Heart right ventricle (tissue), 16 donors: ENCODE results near the gene ELOB. TPM values are rescaled to one million over a fixed set of nuclear protein-coding genes. Genes with fewer than 3 reads are reported as not detected.

ENCODE experiments used
- ATAC-seq, 8 donors: fragments of 200-7000 bp; cut with Tn5 transposase; one replicate each; pipeline ENCODE4 v1.9.1; 2020; ENCODE audit warnings: mild to moderate bottlenecking in 8 of 8, moderate library complexity in 8 of 8, moderate number of reproducible peaks in 1 of 8
- DNase-seq, 2 donors: peaks; one replicate each; pipeline ENCODE4 v3.0.0-alpha.2; 2020
- H3K27ac ChIP-seq, 10 donors: fragments of 200-600 bp; sonication (generic) in 2 of 10; one replicate each; pipeline versions ENCODE4 v1.5.0 to v1.8.0; 2020 to 2022; ENCODE audit warnings: mild to moderate bottlenecking in 3 of 10
- H3K27me3 ChIP-seq, 7 donors: fragments of 200-600 bp; one replicate each; pipeline ENCODE4 v1.8.0; 2021 to 2022; ENCODE audit warnings: mild to moderate bottlenecking in 2 of 7
- H3K36me3 ChIP-seq, 9 donors: fragments of 200-600 bp; sonication (generic) in 1 of 9; one replicate each; pipeline versions ENCODE4 v1.5.0 to v1.8.0; 2020 to 2022; ENCODE audit warnings: mild to moderate bottlenecking in 2 of 9
- H3K4me1 ChIP-seq, 9 donors: fragments of 200-600 bp; sonication (generic) in 1 of 9; one replicate each; pipeline versions ENCODE4 v1.5.0 to v1.8.0; 2020 to 2022; ENCODE audit warnings: mild to moderate bottlenecking in 4 of 9
- H3K4me3 ChIP-seq, 10 donors: fragments of 200-600 bp; sonication (generic) in 2 of 10; one replicate each; pipeline versions ENCODE4 v1.5.0 to v1.8.0; 2020 to 2022; ENCODE audit warnings: mild to moderate bottlenecking in 7 of 10, moderate library complexity in 2 of 10
- H3K9me3 ChIP-seq, 11 donors: fragments of 200-600 bp in 10 of 11; sonication (generic) in 2 of 11; one replicate each; pipeline versions ENCODE4 v1.5.0 to v1.8.0; 2013 to 2022; ENCODE audit warnings: mild to moderate bottlenecking in 2 of 11, control low read depth in 1 of 11, moderate library complexity in 1 of 11
- WGBS, 2 donors: extraction: QIAGEN DNeasy Blood & Tissue Kit; methylation state at CpG; one replicate each; pipeline ENCODE4 v1.1.7; 2013; ENCODE audit warnings: inconsistent platforms in 1 of 2; 5-methylcytosine and 5-hydroxymethylcytosine counted together
- intact Hi-C, 10 donors: fragments of 100-400 bp; cut with DNase I; formaldehyde crosslinking; loops; one replicate each; pipeline versions ENCODE4 v1.11.1 to v1.14.2; 2022
- polyA plus RNA-seq, 2 donors: library from polyadenylated mRNA; stranded (reverse); fragments of 200-250 nt; gene quantifications; one replicate each; pipeline ENCODE4 v1.2.3, GENCODE V29; 2013
- total RNA-seq, 10 donors: library from RNA; stranded (reverse); fragmentation: NEBNext Ultra II Directional in 3 of 10; extraction: Animal tissue kit (Norgen Biotek cat#: 25700) in 3 of 10; gene quantifications; one replicate each; pipeline versions ENCODE4 v1.2.1 to v1.2.4, GENCODE V29; 2021 to 2023
- TF ChIP-seq, protein P1 (sequence below), 9 donors: fragments of 200-600 bp; sonication (generic) in 2 of 9; IDR thresholded peaks; one replicate each; pipeline versions ENCODE4 v1.5.0 to v1.8.0; 2021 to 2022; ENCODE audit warnings: antibody characterized with exemption in 9 of 9, mild to moderate bottlenecking in 5 of 9, moderate library complexity in 1 of 9
- donor health status: Arrhythmogenic right ventricular cardiomyopathy.
- donor health status: ischemic (EF 13 %, LVEDD 7.1; RV severe dilation, severe dysfunction).
- donor health status: healthy with polysubstance abuse.
- donor health status: DM: no; HTN: yes; CAD: no.
- donor health status: DM: no; HTN: no; CAD: no.
- donor health status: ischemic (EF 25% LVEDD 6.9; RV normal size, moderate dysfunction).
- donor health status: ischemic (EF 25% LVEDD 5.7; RV mildly dilated, moderate dysfunction).
- donor health status: healthy.
- donor health status: DM: yes; HTN: yes; CAD: no.
- donor health status: Ischemic cardiomyopathy.
- donor health status: ischemic (EF 35%, LVEDD 5.7; RV mildly dilated, moderate dysfunction).
- donor health status: nonischemic (EF 11% LVEDD 7.7; RV severe dilation, severe dysfunction).
- donor health status: DM: yes; HTN: yes; CAD: no.
- donor health status: PGD.
- donor health status: ischemic (EF 29% LVEDD 5.4; RV normal size, mild dysfunction).
- donor health status: nonischemic (EF 23%, LVEDD 6.1; RV moderate dilation, normal function).

The ELOB gene
- total and polyA plus RNA-seq, 12 donors = 248 to 1,196 (median 332) TPM

DNA sequence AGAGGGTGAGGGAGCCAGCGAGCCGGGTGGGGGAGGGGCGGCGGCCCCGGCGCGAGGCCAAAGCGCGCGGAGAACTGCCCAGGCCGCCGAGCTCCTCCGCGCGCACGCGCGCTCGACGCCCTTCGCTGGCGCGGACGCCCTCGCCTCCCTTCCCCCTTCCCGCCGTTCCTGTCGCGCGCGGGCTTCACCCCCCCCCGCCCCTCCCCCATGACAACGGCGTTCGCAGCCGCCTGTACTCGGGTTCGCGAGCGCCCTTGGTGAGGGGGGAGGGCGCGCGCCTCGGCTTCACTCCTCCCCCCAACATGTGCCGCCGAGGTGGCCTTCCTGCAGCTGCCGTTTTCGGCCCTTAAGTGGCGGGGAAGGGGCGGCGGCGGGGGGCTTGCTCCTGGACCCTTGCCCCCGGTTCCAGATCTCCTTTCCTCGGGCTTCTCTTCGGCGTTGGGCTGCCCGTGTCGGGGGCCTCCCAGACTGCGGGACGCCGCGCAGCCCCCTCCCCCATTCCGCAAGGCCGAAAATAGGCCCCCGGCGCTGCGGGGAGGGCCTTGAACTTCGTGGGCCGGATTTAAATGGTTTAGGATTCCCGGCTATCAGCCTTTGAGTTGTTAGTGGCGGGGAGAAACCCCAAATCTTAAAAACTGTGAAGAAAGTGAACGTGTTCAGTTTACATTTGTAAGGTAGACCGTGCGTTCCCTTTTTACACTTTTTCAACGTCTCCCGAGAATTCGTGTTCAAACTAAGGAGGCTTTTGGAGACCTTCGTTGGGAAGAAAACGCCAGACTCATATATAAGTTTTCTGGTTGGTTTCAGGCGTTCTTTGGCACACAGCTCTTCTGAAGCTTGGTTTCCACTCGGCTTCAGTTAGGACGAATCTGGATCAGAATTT is 24.0 kb downstream of the ELOB start:
- ATAC-seq (peak; percentile 63 to 89 (median 82)), DNase-seq (peak; percentile 86 to 88)
- TF ChIP-seq, protein P1, sequence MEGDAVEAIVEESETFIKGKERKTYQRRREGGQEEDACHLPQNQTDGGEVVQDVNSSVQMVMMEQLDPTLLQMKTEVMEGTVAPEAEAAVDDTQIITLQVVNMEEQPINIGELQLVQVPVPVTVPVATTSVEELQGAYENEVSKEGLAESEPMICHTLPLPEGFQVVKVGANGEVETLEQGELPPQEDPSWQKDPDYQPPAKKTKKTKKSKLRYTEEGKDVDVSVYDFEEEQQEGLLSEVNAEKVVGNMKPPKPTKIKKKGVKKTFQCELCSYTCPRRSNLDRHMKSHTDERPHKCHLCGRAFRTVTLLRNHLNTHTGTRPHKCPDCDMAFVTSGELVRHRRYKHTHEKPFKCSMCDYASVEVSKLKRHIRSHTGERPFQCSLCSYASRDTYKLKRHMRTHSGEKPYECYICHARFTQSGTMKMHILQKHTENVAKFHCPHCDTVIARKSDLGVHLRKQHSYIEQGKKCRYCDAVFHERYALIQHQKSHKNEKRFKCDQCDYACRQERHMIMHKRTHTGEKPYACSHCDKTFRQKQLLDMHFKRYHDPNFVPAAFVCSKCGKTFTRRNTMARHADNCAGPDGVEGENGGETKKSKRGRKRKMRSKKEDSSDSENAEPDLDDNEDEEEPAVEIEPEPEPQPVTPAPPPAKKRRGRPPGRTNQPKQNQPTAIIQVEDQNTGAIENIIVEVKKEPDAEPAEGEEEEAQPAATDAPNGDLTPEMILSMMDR (IDR thresholded peaks at IDR 0.05) = no peak
- Histone ChIP-seq H3K4me1 (peaks cover 13 to 57% (median 48%) of the 10 kb centered on the region in 9 donors), H3K27me3 (no peaks in the 10 kb centered on the region), H3K4me3 (peak overlapping the region; percentile 68 to 94 (median 82)), H3K27ac (peak overlapping the region; percentile 94 to 100 (median 100)), H3K9me3 (peaks cover 0 to 5% (median 0%) of the 10 kb centered on the region in 11 donors), H3K36me3 (peaks cover 0 to 20% (median 11%) of the 10 kb centered on the region in 9 donors)
- 1% methylated on average over 51 to 78 of the region's 82 CpGs for WGBS, 2 donors
- intact Hi-C loops = loop anchor here in 4 of 10 donors (1.0 to 2.0 kb wide), 4 partner anchors 23 to 32 kb away; partner anchors contain the start of gene ELOB (in 3 of the 4)

DNA sequence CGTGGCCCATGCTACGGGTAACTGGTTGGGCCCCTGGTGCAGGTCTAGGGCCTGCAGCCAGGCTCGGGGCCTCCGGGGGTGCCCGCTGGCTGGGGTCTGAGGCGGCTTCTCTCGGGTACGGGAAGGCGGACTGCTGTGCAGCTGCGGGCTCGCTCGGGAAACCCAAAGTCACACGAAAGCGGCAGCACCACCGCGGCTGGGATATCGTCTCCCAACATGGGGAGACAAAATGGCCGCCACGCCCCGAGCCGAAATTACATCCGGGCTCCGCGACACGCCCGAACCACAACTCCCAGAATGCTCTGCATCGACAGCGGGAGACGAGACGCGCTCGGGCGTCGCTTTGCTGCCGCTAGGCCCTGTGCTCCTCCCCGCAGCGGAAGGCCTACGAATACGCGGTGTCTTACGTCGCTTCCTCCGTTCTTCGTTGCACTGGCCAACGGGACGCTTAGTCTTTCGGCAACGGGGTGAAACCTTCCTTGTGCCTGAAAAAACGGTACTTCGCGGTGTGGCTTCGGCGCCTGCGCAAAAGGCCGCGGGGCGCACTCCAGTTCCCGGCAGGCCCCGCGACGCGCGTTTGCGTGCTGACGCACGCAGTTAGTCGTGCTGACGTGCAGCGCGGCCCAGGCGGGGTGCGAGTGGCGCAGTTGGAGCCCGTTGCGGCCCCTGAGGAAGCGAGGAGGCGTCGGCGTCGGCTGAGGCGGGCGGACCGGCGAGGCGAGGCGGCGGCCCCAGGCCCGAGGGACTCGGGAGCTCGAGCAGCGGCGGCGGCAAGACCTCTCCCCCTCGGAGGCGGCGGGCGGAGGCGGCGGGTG is 24.8 kb downstream of the ELOB start, which contains the start of gene SRRM2:
Gene SRRM2 (plus strand): TSS at position 604 of the 815 bp plus-strand sequence. CDS start 3,727 bp downstream, outside the sequence.
- intact Hi-C loops = loop anchor here in 3 of 10 donors (1.0 to 2.0 kb wide), 3 partner anchors 25 to 31 kb away; partner anchors contain the start of gene ELOB (in 2 of the 3)
- H3K9me3 ChIP-seq = peaks cover 0 to 5% (median 0%) of the 10 kb centered on the region in 11 donors
- ATAC-seq = peak; percentile 94 to 97 (median 96)
- H3K4me1 ChIP-seq = peaks cover 12 to 49% (median 44%) of the 10 kb centered on the region in 9 donors
- peak within 1 kb of the TSS; percentile 68 to 94 (median 82) for H3K4me3 ChIP-seq
- no peaks in the 10 kb centered on the region for H3K27me3 ChIP-seq
- H3K36me3 ChIP-seq = peaks cover 0 to 12% (median 3%) of the 10 kb centered on the region in 9 donors
- peak within 1 kb of the TSS; percentile 94 to 100 (median 100) for H3K27ac ChIP-seq
- WGBS, 2 donors = 1% methylated on average over 93 to 94 of the region's 99 CpGs
- peak; percentile 94 to 96 for DNase-seq
- TF ChIP-seq, protein P1 (IDR thresholded peaks at IDR 0.05) = peak in 2 of 9 donors; percentile 10 to 23

DNA sequence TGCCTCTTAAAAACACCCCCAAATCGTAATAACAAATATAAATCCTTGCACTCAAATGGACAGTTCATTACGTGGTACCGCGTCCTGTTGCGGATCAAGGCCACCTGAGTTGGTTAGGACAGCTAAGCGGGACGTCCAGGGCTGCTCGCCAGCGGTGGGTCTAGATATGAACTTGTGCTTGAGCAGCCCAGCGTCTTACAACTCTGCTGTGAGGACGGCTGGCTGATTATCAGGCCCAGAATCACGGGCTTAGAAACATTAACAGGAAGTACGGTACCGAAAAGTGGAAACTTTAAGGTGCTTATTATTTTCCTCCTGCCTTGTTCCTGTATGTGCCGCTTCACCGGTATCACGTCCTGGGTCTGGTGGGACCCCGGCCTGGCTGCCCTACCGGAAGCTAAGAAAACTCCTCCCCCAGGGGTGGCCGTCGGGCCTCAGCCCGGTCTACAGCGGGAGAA is 25.5 kb downstream of the ELOB start:
- ATAC-seq (no peak), DNase-seq (no peak)
- H3K9me3 ChIP-seq = peaks cover 0 to 5% (median 0%) of the 10 kb centered on the region in 11 donors
- H3K4me3 ChIP-seq = peak overlapping the region; percentile 68 to 94 (median 82)
- peak overlapping the region; percentile 94 to 100 (median 100) for H3K27ac ChIP-seq
- 48 to 55% methylated on average over 23 of the region's 23 CpGs for WGBS, 2 donors
- no peaks in the 10 kb centered on the region for H3K27me3 ChIP-seq
- intact Hi-C loops = loop anchor here in 3 of 10 donors (1.0 to 2.0 kb wide), 3 partner anchors 25 to 30 kb away; partner anchors contain the start of gene ELOB (in 2 of the 3)
- H3K36me3 ChIP-seq = peaks cover 0 to 6% (median 0%) of the 10 kb centered on the region in 9 donors
- TF ChIP-seq, protein P1 (IDR thresholded peaks at IDR 0.05) = no peak
- peaks cover 6 to 43% (median 37%) of the 10 kb centered on the region in 9 donors for H3K4me1 ChIP-seq
